H9 (cell line): ENCODE data around the gene GMPR. TPM values are rescaled to one million over a fixed set of nuclear protein-coding genes. Genes with fewer than 3 reads are reported as not detected.

Source experiments
- DNase-seq: peaks from one replicate; pipeline ENCODE4 v3.0.0-alpha.2; 2017
- H2AFZ ChIP-seq: one replicate; pipeline ENCODE4 v1.6.1; 2013; ENCODE audit warnings: mild to moderate bottlenecking, low read length, control low read depth, moderate library complexity
- H2AK5ac ChIP-seq: 2 replicates; pipeline ENCODE4 v1.6.1; 2013; ENCODE audit warnings: low read length, control low read depth, mixed read lengths; ENCODE audit not compliant: insufficient read length
- H2BK120ac ChIP-seq: one replicate; pipeline ENCODE4 v1.6.1; 2013; ENCODE audit warnings: low read depth, mild to moderate bottlenecking, low read length, control low read depth, inconsistent platforms; ENCODE audit not compliant: poor library complexity, severe bottlenecking
- H2BK12ac ChIP-seq: 2 replicates; pipeline ENCODE4 v1.6.1; 2013; ENCODE audit warnings: low read length, control low read depth, mixed read lengths, low read depth; ENCODE audit not compliant: insufficient read length
- H2BK15ac ChIP-seq: 2 replicates; pipeline ENCODE4 v1.6.1; 2013; ENCODE audit warnings: low read depth, low read length, control low read depth
- H2BK20ac ChIP-seq: one replicate; pipeline ENCODE4 v1.6.1; 2013; ENCODE audit warnings: low read depth, mild to moderate bottlenecking, low read length, control low read depth, inconsistent platforms; ENCODE audit not compliant: poor library complexity, severe bottlenecking
- H2BK5ac ChIP-seq: 2 replicates; pipeline ENCODE4 v1.6.1; 2013; ENCODE audit warnings: low read length, control low read depth, mixed read lengths; ENCODE audit not compliant: insufficient read length
- H3K14ac ChIP-seq: 2 replicates; pipeline ENCODE4 v1.6.1; 2013; ENCODE audit warnings: low read length, control low read depth; ENCODE audit not compliant: insufficient read depth
- H3K18ac ChIP-seq: 2 replicates; pipeline ENCODE4 v1.6.1; 2013; ENCODE audit warnings: low read depth, mild to moderate bottlenecking, mixed read lengths, low read length, control low read depth; ENCODE audit not compliant: insufficient read length
- H3K23ac ChIP-seq: 2 replicates; pipeline ENCODE4 v1.6.1; 2013; ENCODE audit warnings: low read length, control low read depth, mixed read lengths, low read depth; ENCODE audit not compliant: insufficient read length
- H3K23me2 ChIP-seq: 2 replicates; pipeline ENCODE4 v1.6.1; 2013; ENCODE audit warnings: low read depth, mild to moderate bottlenecking, mixed read lengths, low read length, control low read depth; ENCODE audit not compliant: insufficient read length, poor library complexity, severe bottlenecking
- H3K27ac ChIP-seq: 2 replicates; pipeline ENCODE4 v1.5.1; 2013; ENCODE audit warnings: low read length, control low read depth, mixed read lengths, low read depth; ENCODE audit not compliant: insufficient read length
- H3K27me3 ChIP-seq: 2 replicates; pipeline ENCODE4 v1.6.1; 2013; ENCODE audit warnings: low read length, control low read depth, inconsistent platforms; ENCODE audit not compliant: insufficient read depth
- H3K4ac ChIP-seq: 2 replicates; pipeline ENCODE4 v1.6.1; 2013; ENCODE audit warnings: low read depth, mild to moderate bottlenecking, control low read depth, inconsistent platforms, low read length, moderate library complexity
- H3K4me1 ChIP-seq: 2 replicates; pipeline ENCODE4 v1.6.1; 2013; ENCODE audit warnings: low read length, control low read depth, inconsistent platforms; ENCODE audit not compliant: insufficient read depth
- H3K4me2 ChIP-seq: 2 replicates; pipeline ENCODE4 v1.6.1; 2013; ENCODE audit warnings: low read length, control low read depth, mixed read lengths; ENCODE audit not compliant: insufficient read length, insufficient read depth
- H3K56ac ChIP-seq: 2 replicates; pipeline ENCODE4 v1.6.1; 2013; ENCODE audit warnings: low read depth, mild to moderate bottlenecking, mixed read lengths, low read length, control low read depth; ENCODE audit not compliant: insufficient read length
- H3K79me1 ChIP-seq: 2 replicates; pipeline ENCODE4 v1.6.1; 2013; ENCODE audit warnings: low read depth, mild to moderate bottlenecking, moderate library complexity, low read length, control low read depth, inconsistent platforms; ENCODE audit not compliant: insufficient read depth, poor library complexity, severe bottlenecking
- H3K79me2 ChIP-seq: 2 replicates; pipeline ENCODE4 v1.6.1; 2013; ENCODE audit warnings: low read length, control low read depth, inconsistent platforms; ENCODE audit not compliant: insufficient read depth
- H3K9ac ChIP-seq: 2 replicates; pipeline ENCODE4 v1.6.1; 2013; ENCODE audit warnings: low read length, control low read depth, mixed read lengths; ENCODE audit not compliant: insufficient read length; ENCODE audit errors: extremely low read depth
- H3K9me3 ChIP-seq: one replicate; pipeline ENCODE4 v1.6.1; 2013; ENCODE audit warnings: low read depth, low read length, inconsistent platforms; ENCODE audit not compliant: control insufficient read depth
- H3T11ph ChIP-seq: one replicate; pipeline ENCODE4 v1.6.1; 2013; ENCODE audit warnings: mild to moderate bottlenecking, low read length, control low read depth, inconsistent platforms
- H4K20me1 ChIP-seq: one replicate; pipeline ENCODE4 v1.6.1; 2013; ENCODE audit not compliant: control insufficient read depth, insufficient read length, insufficient read depth
- H4K5ac ChIP-seq: 2 replicates; pipeline ENCODE4 v1.6.1; 2013; ENCODE audit warnings: low read depth, mild to moderate bottlenecking, mixed read lengths, low read length, control low read depth; ENCODE audit not compliant: insufficient read length
- H4K8ac ChIP-seq: replicated peaks from 2 replicates; pipeline ENCODE4 v1.6.1; 2013; ENCODE audit warnings: low read length, control low read depth, mixed read lengths, low read depth; ENCODE audit not compliant: insufficient read length
- H4K91ac ChIP-seq: 2 replicates; pipeline ENCODE4 v1.6.1; 2013; ENCODE audit warnings: low read depth, mild to moderate bottlenecking, moderate library complexity, mixed read lengths, low read length, control low read depth; ENCODE audit not compliant: insufficient read length
- H3K27ac Mint-ChIP-seq, 3 experiments: 2 replicates in 2 of 3; 3 replicates in 1 of 3; pipeline ENCODE4 v1.8.0; 2020 to 2021; ENCODE audit warnings: mixed read lengths in 3 of 3, mild to moderate bottlenecking in 1 of 3, moderate library complexity in 1 of 3
- H3K27me3 Mint-ChIP-seq: 2 replicates; pipeline ENCODE4 v1.8.0; 2021; ENCODE audit warnings: low read depth, mild to moderate bottlenecking, moderate library complexity, mixed read lengths
- H3K36me3 Mint-ChIP-seq, 3 experiments: 2 replicates in 2 of 3; 3 replicates in 1 of 3; pipeline ENCODE4 v1.8.0; 2020 to 2021; ENCODE audit warnings: low read depth in 3 of 3, mixed read lengths in 3 of 3; ENCODE audit not compliant: insufficient read depth in 1 of 3
- H3K4me1 Mint-ChIP-seq, 2 experiments: 2 replicates each; pipeline ENCODE4 v1.8.0; 2020; ENCODE audit warnings: mixed read lengths in 2 of 2
- H3K4me3 Mint-ChIP-seq, 2 experiments: 2 replicates in 1 of 2; 3 replicates in 1 of 2; pipeline ENCODE4 v1.8.0; 2020 to 2021; ENCODE audit warnings: mild to moderate bottlenecking in 2 of 2, mixed read lengths in 2 of 2, moderate library complexity in 1 of 2
- H3K9me3 Mint-ChIP-seq, 2 experiments: 2 replicates in 1 of 2; 3 replicates in 1 of 2; pipeline ENCODE4 v1.8.0; 2020; ENCODE audit warnings: mild to moderate bottlenecking in 2 of 2, mixed read lengths in 2 of 2, moderate library complexity in 1 of 2
- CTCF ChIP-seq: fragments of 200-600 bp; sonication (generic); conservative IDR thresholded peaks from 3 replicates; pipeline ENCODE4 v1.8.0; 2021; ENCODE audit warnings: antibody characterized with exemption, mild to moderate bottlenecking
- WGBS: extraction: QIAGEN DNeasy Blood & Tissue Kit; methylation state at CpG from one replicate; pipeline ENCODE4 v1.1.7; 2013; ENCODE audit warnings: missing lambda C conversion rate, low lambda C conversion rate, mixed read lengths; ENCODE audit not compliant: insufficient read length; ENCODE audit errors: extremely low coverage; 5-methylcytosine and 5-hydroxymethylcytosine counted together
- total RNA-seq: library from RNA; stranded (reverse); gene quantifications from 2 replicates; pipeline ENCODE4 v1.2.1, GENCODE V29; 2021

Gene GMPR
- total RNA-seq, 1 experiment from 2014 or later: 0.70 TPM

GRCh38 chr6:16326971-16327776, 88.8 kb downstream of the GMPR start:
- H2AK5ac ChIP-seq: no peak overlapping the region
- WGBS: no CpG with 5 or more reads among the region's 43 CpGs
- H3K14ac ChIP-seq: no peak overlapping the region
- H2AFZ ChIP-seq: no peak overlapping the region
- peaks cover 5% of the 10 kb centered on the region; the same call in 1 of the 2 replicates for H3K4me1 ChIP-seq
- DNase-seq: no peak
- no peak overlapping the region for H3K4ac ChIP-seq
- no peak overlapping the region for H3K4me2 ChIP-seq
- H3K23me2 ChIP-seq: no peaks in the 10 kb centered on the region
- Mint-ChIP-seq H3K36me3 (peaks cover 5 to 17% (median 6%) of the 10 kb centered on the region in 3 experiments; a peak in 4 of 7 replicates), H3K27ac (no peak overlapping the region), H3K4me1 (peaks cover 29 to 32% of the 10 kb centered on the region in 2 experiments), H3K27me3 (peaks cover 7% of the 10 kb centered on the region), H3K4me3 (no peak overlapping the region), H3K9me3 (peaks cover 8 to 14% of the 10 kb centered on the region in 2 experiments; a peak in 3 of 5 replicates)
- H4K91ac ChIP-seq: no peak overlapping the region
- H2BK20ac ChIP-seq: no peak overlapping the region
- H4K8ac ChIP-seq: no peak overlapping the region
- H3K56ac ChIP-seq: no peak overlapping the region
- H3K9ac ChIP-seq: no peak overlapping the region
- no peaks in the 10 kb centered on the region for H3K79me1 ChIP-seq
- H2BK15ac ChIP-seq: no peak overlapping the region
- H4K20me1 ChIP-seq: no peaks in the 10 kb centered on the region
- H3K27me3 ChIP-seq: no peaks in the 10 kb centered on the region
- no peak overlapping the region for H3K27ac ChIP-seq
- H3T11ph ChIP-seq: no peak overlapping the region
- H3K18ac ChIP-seq: no peak overlapping the region
- H2BK12ac ChIP-seq: no peak overlapping the region
- TF ChIP-seq CTCF: no peak
- no peaks in the 10 kb centered on the region for H3K9me3 ChIP-seq
- H2BK120ac ChIP-seq: no peak overlapping the region
- H3K23ac ChIP-seq: no peak overlapping the region
- no peak overlapping the region for H4K5ac ChIP-seq
- H3K79me2 ChIP-seq: no peaks in the 10 kb centered on the region
- H2BK5ac ChIP-seq: no peak overlapping the region
